CD14-positive monocyte (primary cell): ENCODE measurements around the gene ALS2. TPM values are rescaled to one million over a fixed set of nuclear protein-coding genes. Genes with fewer than 3 reads are reported as not detected.
"Not testable (repeated sequence)": the region's sequence is repeated elsewhere in the genome, so short reads cannot be mapped to it uniquely, and the experiment has no call there.

Experiments used
- DNase-seq, 3 donors: peaks; one replicate each; pipeline ENCODE4 v3.0.0-alpha.2; 2011 to 2022
- H2AFZ ChIP-seq: 2 replicates; pipeline ENCODE4 v1.6.0; 2012; ENCODE audit warnings: mild to moderate bottlenecking, low read depth, low read length, inconsistent platforms; ENCODE audit not compliant: insufficient read depth, poor library complexity, severe bottlenecking
- H3K27ac ChIP-seq, 2 donors: 1 replicate in 1 of 2; 2 replicates in 1 of 2; pipeline ENCODE4 v1.5.1; 2012 to 2013; ENCODE audit warnings: low read length in 2 of 2, control low read depth in 1 of 2, inconsistent platforms in 1 of 2, low read depth in 1 of 2, mild to moderate bottlenecking in 1 of 2
- H3K27me3 ChIP-seq, 2 donors: one replicate each; pipeline versions ENCODE4 v1.6.0 to v1.6.1; 2011 to 2013; ENCODE audit warnings: low read length in 2 of 2; ENCODE audit not compliant: control insufficient read depth in 2 of 2, insufficient read depth in 2 of 2
- H3K36me3 ChIP-seq, 2 donors: replicated peaks in 1 of 2; 1 replicate in 1 of 2; 2 replicates in 1 of 2; pipeline versions ENCODE4 v1.5.1 to v1.6.1; 2012 to 2013; ENCODE audit warnings: low read length in 2 of 2, control low read depth in 1 of 2, inconsistent platforms in 1 of 2, mild to moderate bottlenecking in 1 of 2; ENCODE audit not compliant: insufficient read depth in 2 of 2, control insufficient read depth in 1 of 2
- H3K4me1 ChIP-seq, 2 donors: 1 replicate in 1 of 2; 2 replicates in 1 of 2; pipeline versions ENCODE4 v1.5.1 to v1.6.1; 2012 to 2013; ENCODE audit warnings: low read length in 2 of 2, control low read depth in 1 of 2, inconsistent platforms in 1 of 2, mild to moderate bottlenecking in 1 of 2, moderate library complexity in 1 of 2; ENCODE audit not compliant: insufficient read depth in 2 of 2, control insufficient read depth in 1 of 2
- H3K4me2 ChIP-seq: replicated peaks from 2 replicates; pipeline ENCODE3; 2012; ENCODE audit warnings: low read length, moderate library complexity, mild to moderate bottlenecking; ENCODE audit not compliant: poor library complexity, severe bottlenecking; ENCODE audit errors: extremely low read depth
- H3K4me3 ChIP-seq, 3 experiments: fragments of 200-600 bp in 1 of 3; sonication (generic) in 1 of 3; replicated peaks in 1 of 3; 1 replicate in 2 of 3; 2 replicates in 1 of 3; pipeline ENCODE4 v1.5.1; 2011 to 2013; ENCODE audit warnings: low read length in 3 of 3, mild to moderate bottlenecking in 3 of 3, control low read depth in 2 of 3, low read depth in 2 of 3, inconsistent platforms in 1 of 3, moderate library complexity in 1 of 3
- H3K79me2 ChIP-seq: 2 replicates; pipeline ENCODE4 v1.6.0; 2012; ENCODE audit warnings: mild to moderate bottlenecking, control low read depth, inconsistent platforms, low read length, moderate library complexity; ENCODE audit not compliant: insufficient read depth
- H3K9ac ChIP-seq: 2 replicates; pipeline ENCODE4 v1.6.0; 2017; ENCODE audit warnings: low read length, mild to moderate bottlenecking; ENCODE audit not compliant: insufficient read depth, poor library complexity, severe bottlenecking
- H3K9me3 ChIP-seq, 2 donors: replicated peaks in 1 of 2; 1 replicate in 1 of 2; 2 replicates in 1 of 2; pipeline versions ENCODE4 v1.5.1 to v1.6.1; 2012 to 2013; ENCODE audit warnings: low read length in 2 of 2, control low read depth in 1 of 2; ENCODE audit not compliant: control insufficient read depth in 1 of 2, insufficient read depth in 1 of 2
- H4K20me1 ChIP-seq: 2 replicates; pipeline ENCODE4 v1.6.0; 2012; ENCODE audit warnings: mild to moderate bottlenecking, low read length, control low read depth, moderate library complexity; ENCODE audit not compliant: insufficient read depth
- H3K27ac Mint-ChIP-seq, 7 donors: one replicate each; pipeline ENCODE4 v1.8.0; 2020; ENCODE audit warnings: mild to moderate bottlenecking in 7 of 7, mixed read lengths in 7 of 7, moderate library complexity in 6 of 7, inconsistent platforms in 2 of 7
- H3K27me3 Mint-ChIP-seq, 3 donors: one replicate each; pipeline ENCODE4 v1.8.0; 2021 to 2022; ENCODE audit warnings: low read depth in 3 of 3, mild to moderate bottlenecking in 3 of 3, mixed read lengths in 3 of 3, moderate library complexity in 3 of 3, inconsistent platforms in 1 of 3
- H3K36me3 Mint-ChIP-seq, 2 donors: one replicate each; pipeline ENCODE4 v1.8.0; 2020; ENCODE audit warnings: mixed read lengths in 2 of 2, inconsistent platforms in 1 of 2, mild to moderate bottlenecking in 1 of 2
- H3K4me1 Mint-ChIP-seq: one replicate; pipeline ENCODE4 v1.8.0; 2020; ENCODE audit warnings: mild to moderate bottlenecking, mixed read lengths
- H3K4me3 Mint-ChIP-seq, 2 donors: one replicate each; pipeline ENCODE4 v1.8.0; 2020; ENCODE audit warnings: mild to moderate bottlenecking in 2 of 2, mixed read lengths in 2 of 2, moderate library complexity in 1 of 2
- H3K9me3 Mint-ChIP-seq, 7 donors: one replicate each; pipeline ENCODE4 v1.8.0; 2020 to 2022; ENCODE audit warnings: mixed read lengths in 7 of 7, mild to moderate bottlenecking in 6 of 7, moderate library complexity in 6 of 7, inconsistent platforms in 2 of 7
- CTCF ChIP-seq: fragments of 200-600 bp; IDR thresholded peaks from one replicate; pipeline ENCODE4 v1.8.0; 2022; ENCODE audit warnings: antibody characterized with exemption, mild to moderate bottlenecking
- WGBS: methylation state at CpG from one replicate; pipeline ENCODE4 v1.1.5; 2013; ENCODE audit warnings: missing lambda C conversion rate; ENCODE audit not compliant: insufficient coverage; 5-methylcytosine and 5-hydroxymethylcytosine counted together
- intact Hi-C, 2 donors: fragments of 100-400 bp; cut with micrococcal nuclease; formaldehyde crosslinking; loops; one replicate each; pipeline versions ENCODE4 v1.15.0 to v1.15.1; 2023
- polyA plus RNA-seq, 3 donors: library from polyadenylated mRNA; depleted of rRNA in 1 of 3; unstranded in 2 of 3; stranded (reverse) in 1 of 3; fragments of 300-500 nt in 2 of 3; fragments of >200 nt in 1 of 3; fragmentation: Illumina TruSeq in 2 of 3; gene quantifications; 1 replicate in 2 of 3; 2 replicates in 1 of 3; pipeline ENCODE4 v1.2.3, GENCODE V29; 2012 to 2021

The ALS2 gene
- polyA plus RNA-seq, 3 donors = 2.6 to 4.7 (median 3.1) TPM

- no peak for DNase-seq
- Histone ChIP-seq H3K27me3 (no peaks in the 10 kb centered on the region), H3K79me2 (no peaks in the 10 kb centered on the region), H3K27ac (no peak overlapping the region), H3K36me3 (no peaks in the 10 kb centered on the region), H3K9me3 (no peaks in the 10 kb centered on the region), H3K4me1 (no peaks in the 10 kb centered on the region), H3K9ac (no peak overlapping the region), H3K4me3 (no peak overlapping the region), H3K4me2 (no peak overlapping the region), H2AFZ (no peak overlapping the region), H4K20me1 (no peaks in the 10 kb centered on the region)
- H3K36me3 Mint-ChIP-seq = no peaks in the 10 kb centered on the region
- intact Hi-C loops = no loop called here
- peaks cover 0 to 3% (median 0%) of the 10 kb centered on the region in 3 donors for H3K27me3 Mint-ChIP-seq
- H3K4me3 Mint-ChIP-seq = no peak overlapping the region
- no peak overlapping the region for H3K27ac Mint-ChIP-seq
- no CpG with 5 or more reads among the region's 3 CpGs for WGBS
- TF ChIP-seq CTCF = no peak
- peaks cover 6% of the 10 kb centered on the region for H3K4me1 Mint-ChIP-seq
- H3K9me3 Mint-ChIP-seq = peaks cover 0 to 4% (median 0%) of the 10 kb centered on the region in 7 donors
Observed at GRCh38 chr2:201674298-201674697, 106.4 kb downstream of the ALS2 start.

GRCh38 chr2:201673546-201673945 is 107.2 kb downstream of the ALS2 start:
- H3K4me2 ChIP-seq = no peak overlapping the region
- 100% methylated on average over 1 of the region's 2 CpGs for WGBS

GRCh38 chr2:201671205-201671604 is 109.5 kb downstream of the ALS2 start:
- H2AFZ ChIP-seq, H3K27me3 Mint-ChIP-seq, H3K9me3 Mint-ChIP-seq, H3K36me3 ChIP-seq, H3K27me3 ChIP-seq, intact Hi-C loops, H3K9ac ChIP-seq, H3K27ac Mint-ChIP-seq, H3K9me3 ChIP-seq, H3K27ac ChIP-seq, H3K4me3 ChIP-seq, H3K4me1 Mint-ChIP-seq, H3K4me2 ChIP-seq, H3K4me3 Mint-ChIP-seq, H4K20me1 ChIP-seq, H3K79me2 ChIP-seq, DNase-seq, H3K36me3 Mint-ChIP-seq, H3K4me1 ChIP-seq: not testable (repeated sequence)
- 56% methylated on average over 3 of the region's 4 CpGs for WGBS

More at GRCh38 chr2:201673546-201673945, 107.2 kb downstream of the ALS2 start:
- Histone ChIP-seq H3K4me1 (no peaks in the 10 kb centered on the region), H3K27ac (no peak overlapping the region), H3K36me3 (no peaks in the 10 kb centered on the region), H3K79me2 (no peaks in the 10 kb centered on the region), H4K20me1 (no peaks in the 10 kb centered on the region), H3K4me3 (no peak overlapping the region), H3K27me3 (no peaks in the 10 kb centered on the region), H3K9me3 (no peaks in the 10 kb centered on the region), H3K9ac (no peak overlapping the region), H2AFZ (no peak overlapping the region)
- intact Hi-C loops = no loop called here
- TF ChIP-seq CTCF = no peak
- Mint-ChIP-seq H3K27me3 (peaks cover 0 to 3% (median 0%) of the 10 kb centered on the region in 3 donors), H3K4me3 (no peak overlapping the region), H3K27ac (no peak overlapping the region), H3K9me3 (peaks cover 0 to 4% (median 0%) of the 10 kb centered on the region in 7 donors), H3K4me1 (peaks cover 6% of the 10 kb centered on the region), H3K36me3 (no peaks in the 10 kb centered on the region)
- DNase-seq = no peak
